Measurements from ENCODE around the gene CCSER2.

GRCh38 chr10:84428711-84429110, 100.3 kb downstream of the CCSER2 start:
- TF ChIP-seq ELF4 (IDR thresholded peaks at IDR 0.05), result no peak
- TF ChIP-seq TARDBP (IDR thresholded peaks at IDR 0.05), result no peak
- no peak for TF ChIP-seq FOXA1 (IDR thresholded peaks at IDR 0.05)
- no peak for TF ChIP-seq SUZ12 (IDR thresholded peaks at IDR 0.05)
- TF ChIP-seq HDGF (IDR thresholded peaks at IDR 0.05; ENCODE audit: borderline replicate concordance), result no peak
- no peak for TF ChIP-seq BHLHE40 (IDR thresholded peaks at IDR 0.05; ENCODE audit: borderline replicate concordance)
- TF ChIP-seq ZNF384 (IDR thresholded peaks at IDR 0.05), result no peak
- no peak for TF ChIP-seq NFRKB (IDR thresholded peaks at IDR 0.05)
- TF ChIP-seq FOXM1 (IDR thresholded peaks at IDR 0.05; ENCODE audit: borderline replicate concordance), result no peak
- no peak for TF ChIP-seq SP1 (IDR thresholded peaks at IDR 0.05)
